H1 (cell line): Measurements from ENCODE around the gene MTIF3. TPM values are rescaled to one million over a fixed set of nuclear protein-coding genes. Genes with fewer than 3 reads are reported as not detected.

Source experiments
- EP300 ChIP-seq, 2 experiments: IDR thresholded peaks; 1 replicate in 1 of 2; 2 replicates in 1 of 2; pipeline ENCODE4 v1.6.1; 2011 to 2012; ENCODE audit warnings: low read depth in 2 of 2, low read length in 2 of 2, mild to moderate bottlenecking in 2 of 2, borderline replicate concordance in 1 of 2, inconsistent platforms in 1 of 2, moderate library complexity in 1 of 2
- FOSL1 ChIP-seq: IDR thresholded peaks from 2 replicates; pipeline ENCODE4 v1.6.1; 2011; ENCODE audit warnings: mild to moderate bottlenecking, low read depth, low read length, moderate library complexity; ENCODE audit not compliant: insufficient read depth
- HDAC2 ChIP-seq, 2 experiments: fragments of 300-600 bp in 1 of 2; sonication (generic) in 1 of 2; IDR thresholded peaks; 2 replicates each; pipeline ENCODE4 v1.6.1; 2011 to 2012; ENCODE audit warnings: low read depth in 2 of 2, low read length in 2 of 2, mild to moderate bottlenecking in 2 of 2, moderate library complexity in 2 of 2, borderline replicate concordance in 1 of 2, inconsistent platforms in 1 of 2
- MAX ChIP-seq: IDR thresholded peaks from 2 replicates; pipeline ENCODE4 v1.6.1; 2012; ENCODE audit warnings: inconsistent platforms
- polyA plus RNA-seq, 7 experiments: library from polyadenylated mRNA; depleted of rRNA in 3 of 7; stranded (reverse) in 5 of 7; unstranded in 2 of 7; fragments of >200 nt in 5 of 7; fragments of 200-250 nt in 2 of 7; gene quantifications; 1 replicate in 5 of 7; 2 replicates in 1 of 7; 4 replicates in 1 of 7; pipeline versions ENCODE4 v1.2.1 to v1.2.3, GENCODE V29; 2011 to 2013; ENCODE audit warnings: missing spikeins in 2 of 7, mixed read lengths in 2 of 7
- total RNA-seq: library from RNA; stranded (reverse); fragmentation: NEBNext Ultra II Directional; extraction: Animal tissue kit (Norgen Biotek cat#: 25700); gene quantifications from 2 replicates; pipeline ENCODE4 v1.2.1, GENCODE V29; 2021

Gene MTIF3
- total and polyA plus RNA-seq, 2 of the 8 experiments (the other 6 are each of a cell fraction or from before 2014, with no cell fraction given) = 29.4 to 36.4 TPM

- TF ChIP-seq FOSL1 (no peak), HDAC2 (IDR thresholded peaks at IDR 0.05; ENCODE audit: borderline replicate concordance in 1 of 2, low read depth in 2 of 2, low read length in 2 of 2) (no peak), EP300 (IDR thresholded peaks at IDR 0.05; ENCODE audit: borderline replicate concordance in 1 of 2, low read depth in 2 of 2, low read length in 2 of 2) (no peak), MAX (no peak)
Observed at GRCh38 chr13:27395007-27395510, 55.3 kb downstream of the MTIF3 start (continued).
